ENCODE measurements around the gene SWAP70.
"Not testable (repeated sequence)": the region's sequence is repeated elsewhere in the genome, so short reads cannot be mapped to it uniquely, and the experiment has no call there.

Gene SWAP70

DNA sequence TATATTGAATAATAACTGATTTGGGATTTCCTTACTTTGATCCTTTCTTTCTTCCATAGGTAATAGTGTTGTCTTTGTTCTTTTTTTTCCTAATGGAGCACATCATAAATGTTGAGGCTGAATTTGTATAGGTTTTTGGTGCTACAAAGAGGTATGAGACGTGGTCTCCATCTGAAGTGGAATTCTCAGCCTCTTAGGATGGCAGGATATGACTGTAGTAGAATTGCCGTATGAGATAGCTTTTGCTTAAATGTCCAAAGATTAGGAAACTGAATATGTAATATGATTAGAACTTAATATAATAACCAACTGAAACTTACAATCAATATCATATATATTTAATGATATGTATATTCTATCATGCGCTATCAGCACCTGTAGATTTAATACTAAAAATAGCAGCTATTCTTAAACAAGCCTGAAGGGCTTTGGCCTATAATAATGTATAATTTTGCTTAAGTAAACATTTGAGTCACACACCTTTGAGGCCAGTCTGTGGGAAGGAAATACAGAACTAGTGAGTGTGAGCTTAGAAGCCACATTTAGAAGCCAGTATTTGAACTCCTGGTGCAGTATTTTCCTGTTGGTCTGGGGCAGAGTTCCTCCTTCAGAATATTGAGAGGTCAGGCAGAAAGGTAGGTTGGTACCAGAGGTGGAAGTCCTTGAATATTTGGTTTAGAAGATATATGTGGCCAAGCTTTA is 62.6 kb downstream of the SWAP70 start:
- no peak for DNase-seq

DNA sequence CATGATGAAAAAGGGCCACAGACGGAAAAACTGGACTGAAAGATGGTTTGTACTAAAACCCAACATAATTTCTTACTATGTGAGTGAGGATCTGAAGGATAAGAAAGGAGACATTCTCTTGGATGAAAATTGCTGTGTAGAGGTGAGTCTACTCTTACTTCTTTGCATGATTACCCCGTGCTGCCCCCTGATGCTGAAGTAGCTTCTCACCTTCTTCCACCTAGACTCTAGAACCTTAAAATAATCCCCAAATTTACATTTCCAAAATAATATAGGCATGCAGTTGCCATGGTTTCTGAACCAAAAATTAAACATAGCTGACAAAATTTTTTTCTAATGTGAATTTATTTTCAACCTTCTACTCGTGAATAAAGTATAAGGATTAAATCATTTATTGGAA is 64.2 kb downstream of the SWAP70 start:
- DNase-seq, result no peak

DNA sequence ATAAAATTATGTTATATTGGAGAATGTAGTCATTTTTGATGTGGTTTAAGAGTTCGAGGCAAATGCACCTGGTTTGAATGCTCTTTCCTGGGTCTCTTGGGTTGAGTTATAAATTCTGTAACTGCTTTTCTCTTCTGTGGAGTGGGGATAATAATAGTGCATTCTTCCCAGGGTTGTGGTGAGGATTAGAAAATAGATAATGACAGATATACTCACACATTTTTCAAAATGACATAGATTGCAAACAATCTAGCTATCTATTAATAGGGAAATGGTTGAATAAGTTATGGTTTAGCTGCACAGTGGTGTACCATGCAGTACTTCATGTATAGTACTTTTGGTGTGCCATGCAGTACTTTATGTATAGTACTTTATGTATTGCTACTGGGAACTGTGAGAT is 67.4 kb downstream of the SWAP70 start:
- DNase-seq, result no peak

DNA sequence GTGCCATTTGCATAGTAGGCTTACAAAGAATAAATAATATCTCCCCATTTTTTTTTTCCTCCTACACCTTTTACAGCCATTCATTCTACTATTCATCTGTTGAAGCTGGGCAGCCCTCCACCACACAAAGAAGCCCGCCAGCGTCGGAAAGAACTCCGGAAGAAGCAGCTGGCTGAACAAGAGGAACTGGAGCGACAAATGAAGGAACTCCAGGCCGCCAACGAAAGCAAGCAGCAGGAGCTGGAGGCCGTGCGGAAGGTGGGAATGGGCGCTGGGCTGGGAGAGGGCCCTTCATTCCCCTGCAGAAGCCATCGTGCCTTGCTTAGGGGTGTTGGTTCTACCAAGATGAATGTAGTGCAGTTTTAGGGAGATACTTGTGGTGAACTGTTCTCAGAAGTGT is 68.6 kb downstream of the SWAP70 start:
- DNase-seq, result no peak

DNA sequence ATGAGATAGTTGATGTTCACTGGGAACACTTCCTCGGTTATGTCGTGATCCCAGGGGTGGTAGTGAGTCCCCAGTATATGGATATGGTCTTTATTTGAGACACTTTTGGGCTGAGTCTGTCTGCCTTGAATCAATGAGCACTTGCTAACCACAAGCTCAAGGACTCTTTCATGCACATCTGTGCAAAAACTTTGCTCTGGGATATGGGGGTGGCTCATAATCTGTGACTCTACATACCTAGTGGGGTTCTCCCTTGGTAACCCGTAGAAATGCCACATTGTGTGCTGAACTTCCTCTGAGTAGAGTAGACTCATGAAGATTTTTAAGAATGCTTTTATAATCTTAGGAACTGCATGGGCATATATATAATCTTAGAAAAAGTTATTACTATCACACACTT is 69.3 kb downstream of the SWAP70 start:
- DNase-seq, result no peak

DNA sequence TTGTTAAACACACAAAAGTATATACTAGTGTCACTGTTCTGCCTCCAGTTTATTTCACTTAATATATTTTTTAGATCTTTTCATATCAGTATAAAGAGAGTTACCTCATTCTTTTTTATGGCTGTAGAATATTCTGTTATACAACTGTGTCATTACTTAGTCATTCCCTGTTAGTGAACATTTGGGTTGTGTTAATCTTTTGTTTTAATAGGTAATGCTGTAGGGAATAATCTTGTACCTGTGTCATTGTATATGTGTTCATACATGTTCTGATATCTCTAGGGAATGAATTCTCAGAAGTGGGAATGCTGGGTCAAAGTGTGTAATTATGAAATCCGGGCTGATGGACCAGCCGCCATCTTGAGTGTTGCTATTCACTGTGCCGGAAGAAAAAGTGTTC is 71.4 kb downstream of the SWAP70 start:
- no peak for DNase-seq

DNA sequence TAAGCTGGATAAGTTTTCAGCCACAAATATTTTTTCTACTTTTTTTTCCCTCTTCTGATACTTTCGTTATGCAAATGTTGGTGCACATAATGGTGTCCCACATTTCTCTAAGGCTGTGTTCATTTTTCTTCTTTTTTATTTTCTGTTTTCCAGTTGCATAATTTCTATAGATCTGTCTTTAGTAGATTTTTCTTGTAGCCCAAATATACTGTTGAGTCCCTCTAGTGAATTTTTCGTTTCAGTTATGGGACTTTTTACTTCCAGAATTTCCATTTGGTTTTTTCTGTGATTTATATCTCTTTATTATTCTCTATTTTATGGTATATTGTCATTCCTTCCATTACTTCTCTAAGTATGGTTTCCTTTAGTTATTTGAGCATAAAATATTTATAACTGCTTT is 72.0 kb downstream of the SWAP70 start:
- no peak for DNase-seq

DNA sequence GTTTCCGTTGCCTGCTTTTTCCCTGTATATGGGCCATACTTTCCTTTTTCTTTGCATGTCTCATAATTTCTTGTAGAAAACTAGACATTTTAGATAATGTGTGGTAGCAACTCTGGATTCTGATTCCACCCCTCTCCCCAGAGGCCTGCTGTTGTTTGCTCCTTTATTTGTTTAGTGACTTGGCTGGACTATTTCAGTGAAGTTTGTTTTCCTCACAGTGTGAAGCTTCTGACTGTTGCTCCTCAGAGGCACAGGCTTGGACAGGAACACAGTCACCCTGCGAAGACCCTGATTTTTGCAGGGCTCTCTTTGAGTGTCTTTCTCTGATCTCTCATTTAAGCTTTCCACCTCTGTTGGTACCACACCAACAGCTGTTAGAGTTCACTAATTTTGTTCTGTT is 72.5 kb downstream of the SWAP70 start:
- no peak for DNase-seq

DNA sequence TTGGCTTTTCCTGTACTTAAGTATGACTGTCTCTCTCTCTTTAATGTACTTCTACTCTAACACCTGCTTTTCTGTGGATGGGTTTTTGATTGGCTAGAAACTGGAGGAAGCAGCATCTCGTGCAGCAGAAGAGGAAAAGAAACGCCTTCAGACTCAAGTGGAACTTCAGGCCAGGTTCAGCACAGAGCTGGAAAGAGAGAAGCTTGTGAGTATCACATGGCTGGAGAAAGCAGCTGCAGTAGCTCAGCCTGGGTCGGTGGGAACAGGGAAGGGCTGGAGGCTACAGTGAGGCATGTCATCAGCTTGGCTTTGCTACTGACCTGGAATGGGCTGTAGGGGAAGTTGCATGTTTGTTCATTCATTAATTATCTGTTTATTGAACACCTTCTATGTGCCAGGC is 74.2 kb downstream of the SWAP70 start:
- DNase-seq, result no peak

DNA sequence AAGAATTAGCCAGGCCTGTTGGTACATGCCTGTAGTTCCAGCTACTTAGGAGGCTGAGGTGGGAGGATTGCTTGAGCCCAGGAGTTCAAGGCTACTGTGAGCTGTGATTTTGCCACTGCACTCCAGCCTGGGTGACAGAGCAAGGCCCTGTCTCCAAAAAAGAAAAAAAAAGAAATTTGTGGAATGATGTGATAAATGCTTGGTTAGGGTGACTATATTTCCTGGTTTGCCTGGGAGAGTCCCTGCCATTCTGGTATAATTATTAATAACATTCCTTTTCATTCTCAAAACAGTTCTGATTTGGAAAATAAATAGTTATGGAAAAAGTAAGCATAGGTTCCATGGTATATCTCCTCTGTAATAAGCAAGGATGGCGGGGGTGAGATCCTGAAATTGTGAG is 74.8 kb downstream of the SWAP70 start:
- no peak for DNase-seq

DNA sequence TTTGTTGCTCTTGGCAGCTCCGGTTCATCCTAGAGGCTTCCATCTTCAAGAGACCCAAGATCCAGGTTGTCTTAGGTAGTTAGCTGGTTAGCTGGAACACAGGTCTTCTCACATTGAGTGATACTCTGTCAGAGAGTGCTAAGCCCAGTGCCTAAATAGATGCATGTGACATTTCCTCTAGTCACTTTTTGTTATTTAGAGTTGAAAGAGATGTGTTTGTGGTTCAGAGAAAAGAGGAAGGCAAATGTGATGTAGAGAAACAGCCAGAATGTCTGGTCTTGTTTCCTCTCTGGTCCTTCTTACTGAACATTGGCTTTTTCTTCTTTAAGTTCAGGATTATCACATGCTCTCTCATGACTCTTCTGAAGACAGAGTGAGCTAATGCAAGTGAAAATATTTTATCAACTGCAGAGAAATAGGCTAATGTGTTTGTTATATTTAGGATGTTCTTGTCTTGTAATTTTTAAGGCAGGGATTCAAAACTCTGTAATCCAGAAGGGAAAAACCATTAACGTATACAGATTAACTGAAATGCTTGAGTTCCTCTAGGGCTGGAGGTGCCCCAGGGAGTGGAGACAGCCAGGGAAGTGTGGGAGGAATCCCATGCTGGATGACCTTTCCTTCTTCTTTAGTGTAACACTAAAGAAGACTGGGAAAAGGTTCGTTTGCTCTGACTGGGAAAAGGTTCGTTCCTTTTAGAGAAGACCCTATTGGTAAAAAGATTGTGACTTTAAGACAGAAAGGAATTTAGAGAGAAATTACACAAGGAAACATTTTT is 75.4 kb downstream of the SWAP70 start:
- no peak for DNase-seq

DNA sequence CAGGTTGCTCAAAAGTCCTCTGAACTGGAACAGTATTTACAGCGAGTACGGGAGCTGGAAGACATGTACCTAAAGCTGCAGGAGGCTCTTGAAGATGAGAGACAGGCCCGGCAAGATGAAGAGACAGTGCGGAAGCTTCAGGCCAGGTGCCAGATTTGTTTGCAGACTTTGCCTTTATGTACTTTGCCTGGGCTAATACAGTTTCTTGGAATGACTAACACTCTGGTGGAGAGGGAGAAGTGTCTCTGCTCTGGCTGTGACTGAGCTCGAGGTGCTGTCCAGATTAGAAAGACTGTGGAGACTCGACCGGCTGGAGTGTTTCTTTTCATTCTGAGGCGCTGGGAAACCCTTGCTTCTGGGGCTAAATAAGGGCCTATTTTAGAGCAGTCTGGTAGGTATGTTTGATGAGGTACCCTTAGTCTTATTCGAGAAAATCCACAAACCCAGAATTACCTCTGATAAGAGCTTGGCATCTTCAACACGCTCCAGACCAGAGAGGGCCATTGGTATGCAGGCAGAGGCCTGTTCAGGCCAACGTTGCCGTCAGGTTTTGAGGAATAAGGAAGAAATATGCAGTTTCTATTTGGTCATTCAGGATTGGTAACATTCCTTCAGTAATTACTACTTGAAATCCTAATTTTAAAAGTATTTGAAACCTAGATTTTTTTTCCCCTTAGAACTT is 76.5 kb downstream of the SWAP70 start:
- DNase-seq, result no peak

DNA sequence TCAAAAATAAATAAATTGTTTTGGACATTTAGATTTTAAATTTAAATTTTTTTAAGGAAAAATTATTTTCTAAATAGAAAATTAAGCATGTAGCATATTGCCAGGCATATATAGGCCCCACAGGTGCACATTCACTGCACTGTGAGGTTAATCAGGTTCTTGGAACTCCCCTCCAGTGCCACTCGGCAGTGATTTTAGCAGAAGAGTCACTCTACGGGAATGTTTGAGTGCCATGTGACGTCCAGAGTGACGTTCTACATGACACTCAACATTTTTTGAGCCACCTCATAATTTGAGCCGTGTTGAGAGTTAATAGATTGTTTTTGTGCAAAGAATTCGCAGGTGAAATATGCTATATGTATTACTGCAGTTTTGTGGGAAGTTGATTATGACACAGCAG is 77.4 kb downstream of the SWAP70 start:
- no peak for DNase-seq

DNA sequence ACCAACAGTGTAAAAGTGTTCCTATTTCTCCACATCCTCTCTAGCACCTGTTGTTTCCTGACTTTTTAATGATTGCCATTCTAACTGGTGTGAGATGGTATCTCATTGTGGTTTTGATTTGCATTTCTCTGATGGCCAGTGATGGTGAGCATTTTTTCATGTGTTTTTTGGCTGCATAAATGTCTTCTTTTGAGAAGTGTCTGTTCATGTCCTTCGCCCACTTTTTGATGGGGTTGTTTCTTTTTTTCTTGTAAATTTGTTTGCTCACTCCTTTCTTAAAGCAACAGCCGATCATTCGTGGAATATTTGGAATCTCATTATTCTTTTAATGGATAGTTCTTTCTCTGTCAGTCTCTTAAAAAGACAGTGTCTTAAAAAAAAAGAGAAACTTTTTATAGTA is 79.6 kb downstream of the SWAP70 start:
- not testable (repeated sequence) for DNase-seq

DNA sequence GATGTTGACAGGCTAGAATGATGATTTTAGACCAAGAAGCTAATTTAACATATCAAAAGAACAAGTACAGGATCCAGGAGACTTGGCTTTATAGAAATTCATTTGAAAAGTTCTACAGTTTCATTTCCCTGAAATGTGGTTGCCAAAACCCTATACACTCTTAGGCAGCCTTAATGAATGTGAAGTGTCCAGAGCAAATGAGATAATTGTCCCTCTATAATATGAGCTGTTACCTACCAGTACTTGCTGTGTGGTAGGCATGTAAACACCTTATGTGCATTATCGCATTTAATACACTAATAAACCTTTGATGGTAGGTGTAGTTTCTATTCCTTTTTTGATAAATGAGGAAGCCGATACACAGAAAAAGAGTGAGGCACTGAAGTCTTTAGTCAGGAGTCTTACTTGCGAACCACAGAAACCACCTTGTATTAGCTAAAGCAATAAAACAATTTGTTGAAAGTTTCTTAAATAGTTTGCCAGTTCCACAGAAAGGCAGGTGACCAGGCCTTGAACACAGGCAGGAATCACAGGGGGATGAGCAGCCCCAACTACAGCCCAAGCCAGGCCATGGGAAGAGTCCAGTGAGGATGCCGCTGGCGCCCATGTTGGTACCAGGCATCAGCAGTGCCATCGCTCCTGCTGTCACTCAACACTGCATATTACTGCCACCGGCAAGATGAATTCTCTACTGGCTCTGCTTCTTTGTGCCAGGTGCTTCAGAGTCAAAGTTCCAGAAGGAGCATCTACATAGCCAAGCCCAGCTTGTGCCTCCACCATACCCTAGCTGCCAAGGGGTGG is 81.7 kb downstream of the SWAP70 start:
- no peak for DNase-seq

DNA sequence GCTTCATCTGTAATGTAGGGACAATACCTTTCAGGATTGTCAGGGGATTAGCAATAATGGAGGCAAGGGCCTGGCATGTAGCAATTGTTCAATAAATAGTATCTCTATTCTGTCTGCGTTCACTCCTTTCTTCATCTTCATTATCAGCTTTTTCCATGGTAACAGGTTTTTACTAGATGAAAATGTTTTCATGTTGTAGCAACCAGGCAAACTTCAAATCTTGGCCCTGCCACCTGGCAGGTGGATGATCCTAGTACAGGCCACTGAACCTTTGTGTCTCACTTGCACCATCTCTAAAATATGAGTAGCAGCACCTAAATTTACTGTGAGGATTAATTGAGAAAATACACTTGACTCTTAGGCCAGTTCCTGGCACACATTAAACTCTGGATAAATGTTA is 83.4 kb downstream of the SWAP70 start:
- no peak for DNase-seq

DNA sequence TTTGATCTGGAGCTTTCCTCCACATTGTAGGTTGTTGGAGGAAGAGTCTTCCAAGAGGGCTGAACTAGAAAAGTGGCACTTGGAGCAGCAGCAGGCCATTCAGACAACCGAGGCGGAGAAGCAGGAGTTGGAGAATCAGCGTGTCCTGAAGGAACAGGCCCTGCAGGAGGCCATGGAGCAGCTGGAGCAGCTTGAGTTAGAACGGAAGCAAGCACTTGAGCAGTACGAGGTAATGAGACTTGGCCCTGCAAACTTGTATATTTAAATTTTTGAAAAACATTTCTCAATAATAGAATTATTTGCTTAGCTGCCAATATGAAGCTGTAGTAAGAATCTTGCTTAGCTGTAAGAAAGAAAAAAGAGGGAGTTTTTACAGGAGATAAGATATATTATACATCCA is 84.0 kb downstream of the SWAP70 start:
- no peak for DNase-seq

DNA sequence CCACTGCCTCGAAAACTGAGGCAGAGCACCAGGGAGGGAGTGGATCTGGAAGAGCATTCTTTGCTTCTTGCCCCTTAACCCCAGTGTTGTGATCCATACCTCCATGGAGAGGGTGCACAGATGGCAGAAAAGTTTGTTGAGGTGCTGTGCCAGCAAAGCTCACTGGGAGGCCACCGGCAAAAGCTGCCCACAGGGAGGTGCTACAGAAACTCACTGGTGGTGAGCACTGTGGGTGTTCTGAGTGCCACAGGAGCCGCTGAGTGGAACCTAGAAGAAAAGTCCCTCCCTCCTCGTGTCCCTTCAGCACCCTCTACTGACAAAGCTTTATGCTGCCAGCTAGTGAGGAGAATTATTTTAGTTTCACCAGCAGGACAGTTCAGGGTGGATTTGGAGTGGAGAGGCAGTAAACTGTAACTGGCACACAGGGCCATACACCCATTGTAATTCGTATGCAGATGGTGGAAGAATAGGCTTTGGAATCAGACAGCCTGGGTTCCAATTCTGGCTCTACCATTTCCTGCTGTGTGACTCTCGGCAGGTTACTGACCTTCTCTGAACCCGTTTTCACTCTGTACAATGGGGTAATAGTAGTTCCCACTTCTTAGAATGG is 84.6 kb downstream of the SWAP70 start:
- peak; percentile 76 for DNase-seq

DNA sequence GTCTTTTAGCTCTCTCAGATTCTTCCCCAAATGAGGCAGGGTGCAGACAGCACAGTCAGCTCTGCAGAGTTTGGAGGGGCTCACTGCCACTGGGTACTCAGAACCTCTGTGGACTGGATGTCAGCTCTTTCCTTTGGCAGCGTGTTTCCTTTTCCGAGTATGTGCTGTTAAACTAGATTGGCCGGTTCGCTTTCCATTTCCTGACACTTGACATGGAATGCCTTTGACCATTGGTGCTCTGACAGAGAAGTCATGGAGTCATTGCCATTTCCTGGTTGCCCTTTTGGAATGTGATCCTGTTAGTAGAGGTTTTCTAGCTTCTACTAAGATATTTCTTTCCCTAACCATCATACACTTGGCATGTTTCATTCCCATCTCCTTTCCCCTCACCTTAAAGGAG is 86.7 kb downstream of the SWAP70 start:
- DNase-seq, result no peak

DNA sequence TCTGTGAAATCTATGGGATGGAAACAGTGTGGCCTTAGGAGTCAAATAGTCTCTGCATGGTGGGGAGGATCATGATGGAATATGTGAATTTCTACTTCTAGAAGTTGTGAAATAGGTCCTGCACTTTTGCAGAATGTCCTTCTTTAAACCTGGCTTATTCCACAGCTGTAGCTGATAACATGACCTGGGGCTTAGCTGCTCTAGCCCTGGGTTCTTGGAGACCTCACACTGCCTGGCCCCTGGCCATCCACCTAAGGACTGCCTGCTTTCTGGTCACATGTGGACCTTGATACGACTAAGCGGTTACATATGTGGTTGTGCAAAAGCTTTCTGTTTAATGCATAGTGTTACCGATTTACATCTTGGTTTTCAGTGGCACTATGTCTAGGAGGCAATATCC is 88.2 kb downstream of the SWAP70 start:
- no peak for DNase-seq

DNA sequence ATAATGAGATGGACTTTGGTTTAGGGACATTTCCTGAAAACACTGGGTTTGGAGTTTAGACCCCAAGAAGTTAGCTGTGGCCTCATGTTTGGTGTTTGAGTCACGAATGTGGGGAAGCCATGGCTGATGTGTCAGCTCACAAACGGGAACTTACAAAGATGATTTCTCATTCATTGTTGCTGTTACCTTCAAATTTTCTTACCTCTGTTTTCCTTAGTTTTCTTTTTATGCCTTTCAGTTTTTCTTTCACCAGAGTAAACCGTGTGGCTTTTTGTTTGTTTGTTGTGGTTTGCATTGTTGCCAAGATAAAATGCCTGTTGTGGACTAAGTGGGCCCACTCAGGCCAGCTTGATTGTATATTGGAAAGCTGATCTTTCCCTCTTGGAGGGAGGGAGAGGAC is 89.1 kb downstream of the SWAP70 start:
- DNase-seq, result no peak

DNA sequence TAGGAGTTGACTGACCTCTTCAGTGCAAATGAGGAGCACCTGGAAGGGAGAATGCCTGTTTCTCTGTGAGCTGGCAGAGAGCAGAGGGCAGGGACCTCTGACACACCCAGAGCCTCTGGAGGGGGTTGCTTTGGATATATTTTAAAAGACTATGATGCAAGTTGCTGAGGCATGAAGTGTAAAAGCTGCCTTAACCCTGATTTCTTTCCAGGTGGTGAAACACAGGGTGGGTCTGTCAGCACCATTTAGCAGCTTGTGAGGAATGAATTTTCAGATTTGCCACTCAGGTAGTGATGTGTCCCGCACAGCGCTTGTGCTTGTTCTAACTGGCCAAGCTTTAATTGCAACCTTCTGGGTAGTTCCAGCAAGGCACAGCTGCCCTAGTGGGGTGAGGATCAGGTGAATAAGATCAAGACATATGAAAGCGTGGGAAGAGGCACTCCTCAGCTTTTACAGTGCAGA is 90.2 kb downstream of the SWAP70 start:
- no peak for DNase-seq

Measured in CD4-positive, alpha-beta T cell treated with Interleukin-17A for 1 hour (primary cell).